ENCODE results near the gene S100A7A. TPM values are rescaled to one million over a fixed set of nuclear protein-coding genes. Genes with fewer than 3 reads are reported as not detected.

The S100A7A gene
- total RNA-seq, 1 donor from 2014 or later, result not detected

GRCh38 chr1:153397924-153398651 lies 18.2 kb upstream of the S100A7A start:
- Histone ChIP-seq H3K9me3 (no peaks in the 10 kb centered on the region), H3K27me3 (ENCODE audit: low read depth) (peaks cover 8% of the 10 kb centered on the region), H3K36me3 (no peaks in the 10 kb centered on the region), H3K4me3 (no peak overlapping the region), H3K27ac (no peak overlapping the region), H3K4me1 (no peaks in the 10 kb centered on the region)
- DNase-seq, result no peak
- no peak for ATAC-seq
- intact Hi-C loops (cut with DNase I), result no loop called here
- no peak for TF ChIP-seq CTCF (IDR thresholded peaks at IDR 0.05)

GRCh38 chr1:153399401-153400055 lies 16.8 kb upstream of the S100A7A start:
- no peak for TF ChIP-seq CTCF (IDR thresholded peaks at IDR 0.05)
- H3K4me3 ChIP-seq, result no peak overlapping the region
- no peaks in the 10 kb centered on the region for H3K9me3 ChIP-seq
- H3K4me1 ChIP-seq, result no peaks in the 10 kb centered on the region
- peaks cover 8% of the 10 kb centered on the region for H3K27me3 ChIP-seq (ENCODE audit: low read depth)
- H3K36me3 ChIP-seq, result no peaks in the 10 kb centered on the region
- intact Hi-C loops (cut with DNase I), result no loop called here
- H3K27ac ChIP-seq, result no peak overlapping the region
- ATAC-seq (no peak), DNase-seq (no peak)

GRCh38 chr1:153400244-153400643 lies 16.1 kb upstream of the S100A7A start:
- Histone ChIP-seq H3K36me3 (no peaks in the 10 kb centered on the region), H3K9me3 (no peaks in the 10 kb centered on the region), H3K4me3 (no peak overlapping the region), H3K27ac (no peak overlapping the region), H3K27me3 (ENCODE audit: low read depth) (peaks cover 8% of the 10 kb centered on the region), H3K4me1 (no peaks in the 10 kb centered on the region)
- DNase-seq (no peak), ATAC-seq (no peak)
- intact Hi-C loops (cut with DNase I), result no loop called here
- TF ChIP-seq CTCF (IDR thresholded peaks at IDR 0.05), result no peak

GRCh38 chr1:153401461-153401860 lies 14.9 kb upstream of the S100A7A start:
- no peaks in the 10 kb centered on the region for H3K4me1 ChIP-seq
- ATAC-seq (no peak), DNase-seq (no peak)
- no peaks in the 10 kb centered on the region for H3K27me3 ChIP-seq (ENCODE audit: low read depth)
- H3K9me3 ChIP-seq, result no peaks in the 10 kb centered on the region
- TF ChIP-seq CTCF (IDR thresholded peaks at IDR 0.05), result no peak
- H3K27ac ChIP-seq, result no peak overlapping the region
- no peak overlapping the region for H3K4me3 ChIP-seq
- no peaks in the 10 kb centered on the region for H3K36me3 ChIP-seq
- intact Hi-C loops (cut with DNase I), result no loop called here

DNA sequence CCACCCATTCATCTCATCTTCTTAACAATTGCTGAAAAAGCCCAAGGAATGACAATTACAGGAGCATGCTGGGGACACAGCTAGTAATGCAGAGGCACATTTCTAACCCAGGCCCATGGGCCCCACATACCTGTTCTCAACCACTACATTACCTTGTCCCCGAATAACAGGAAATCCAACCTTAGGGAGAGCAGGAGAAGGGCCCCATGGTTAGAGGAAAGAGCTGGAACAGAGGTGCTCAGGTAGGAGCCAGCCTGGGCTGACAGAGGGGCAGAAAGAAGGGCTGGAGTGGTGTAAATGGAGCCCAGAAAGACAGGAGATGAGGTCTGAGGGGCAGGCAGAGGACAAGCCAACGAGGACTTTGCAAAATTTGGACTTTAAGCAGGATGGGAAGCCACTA lies 14.1 kb upstream of the S100A7A start:
- H3K36me3 ChIP-seq, result no peaks in the 10 kb centered on the region
- DNase-seq, result no peak
- no peak for TF ChIP-seq CTCF (IDR thresholded peaks at IDR 0.05)
- H3K27me3 ChIP-seq (ENCODE audit: low read depth), result peaks cover 5% of the 10 kb centered on the region
- no peak overlapping the region for H3K27ac ChIP-seq
- ATAC-seq, result no peak
- no peak overlapping the region for H3K4me3 ChIP-seq
- H3K4me1 ChIP-seq, result no peaks in the 10 kb centered on the region
- no peaks in the 10 kb centered on the region for H3K9me3 ChIP-seq
- intact Hi-C loops (cut with DNase I), result no loop called here
